NCI-H2227 treated with DMSO at 0.1 percent for 48 hours (cell line): Measurements from ENCODE around the gene TFDP1.

ENCODE experiments used
- DNase-seq: peaks from one replicate; lab custom pipeline; 2025; lab: John Stamatoyannopoulos, UW

Gene TFDP1

GRCh38 chr13:113665597-113666328 lies 81.2 kb downstream of the TFDP1 start:
- DNase-seq: no peak

- DNase-seq: no peak
Measured at GRCh38 chr13:113666329-113666670, 81.7 kb downstream of the TFDP1 start.

GRCh38 chr13:113666951-113667701 lies 82.6 kb downstream of the TFDP1 start, which contains the start of gene GRK1:
Gene GRK1 (plus strand): TSS chr13:113667219. CDS start chr13:113667387, 168 bp downstream.
- no peak for DNase-seq

- DNase-seq: no peak
Measured at GRCh38 chr13:113667771-113668490, 83.4 kb downstream of the TFDP1 start.

- no peak for DNase-seq
Measured at GRCh38 chr13:113668491-113668971, 84.0 kb downstream of the TFDP1 start.

GRCh38 chr13:113669231-113669754 lies 84.7 kb downstream of the TFDP1 start:
- DNase-seq: no peak

GRCh38 chr13:113669755-113670341 lies 85.3 kb downstream of the TFDP1 start:
- no peak for DNase-seq

GRCh38 chr13:113670541-113670940 lies 86.0 kb downstream of the TFDP1 start:
- no peak for DNase-seq

GRCh38 chr13:113671066-113672001 lies 86.8 kb downstream of the TFDP1 start:
- DNase-seq: no peak

- DNase-seq: no peak
Measured at GRCh38 chr13:113672002-113672651, 87.6 kb downstream of the TFDP1 start.
